Measurements from ENCODE around the gene TGIF2. TPM values are rescaled to one million over a fixed set of nuclear protein-coding genes. Genes with fewer than 3 reads are reported as not detected.

TGIF2 gene
- total and polyA plus RNA-seq, 9 of the 15 experiments (the other 6 are each of a cell fraction or from before 2014, with no cell fraction given), result 6.8 to 27.8 (median 15.7) TPM

DNA sequence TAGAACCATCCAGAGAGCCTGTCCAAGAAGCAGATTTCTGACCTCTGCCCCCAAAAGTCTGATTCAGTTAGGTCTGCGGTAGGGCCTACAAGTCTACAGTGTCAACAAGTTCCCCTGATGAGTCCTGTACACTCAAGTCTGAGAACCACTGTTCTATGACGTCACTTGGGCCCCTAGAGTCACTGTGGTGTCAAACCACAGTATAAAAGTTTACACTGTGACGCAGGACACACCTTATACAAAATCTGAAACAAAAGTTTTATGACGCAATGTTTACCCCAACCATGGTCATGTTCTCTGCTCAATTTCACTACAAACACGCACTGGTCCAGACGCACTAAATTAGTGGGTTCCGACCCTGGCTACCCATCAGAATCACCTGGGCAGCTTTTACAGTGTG, 54.7 kb downstream of the TGIF2 start:
- no peaks in the 10 kb centered on the region for H4K20me1 ChIP-seq (replicated peaks; ENCODE audit: control insufficient read depth, insufficient read depth, low read length)
- CTCF ChIA-PET (ENCODE audit: low intra/inter-chr PET ratio), result no interaction called here
- H3K27me3 ChIP-seq (ENCODE audit: control insufficient read depth in 2 of 2, insufficient read depth in 2 of 2, low read length in 2 of 2), result no peaks in the 10 kb centered on the region; a peak in 1 of 5 replicates
- BruUV-seq (replicated peaks), result no TSS peak
- ATAC-seq (no peak), FAIRE-seq (no peak), DNase-seq (ENCODE audit: extremely low read depth in 1 of 4, low spot score in 3 of 4) (no peak)
- no peak overlapping the region for H2AFZ ChIP-seq (ENCODE audit: low read depth, low read length)
- intact Hi-C loops (cut with micrococcal nuclease) (no loop called here), in situ Hi-C loops (cut with MboI) (no loop called here)
- H3K4me1 ChIP-seq (replicated peaks in 1 of 2; ENCODE audit: control insufficient read depth in 2 of 2, insufficient read depth in 2 of 2, low read length in 2 of 2), result peaks cover 3 to 4% of the 10 kb centered on the region in 2 experiments; a peak in 2 of 5 replicates
- H3K27ac ChIP-seq (ENCODE audit: extremely low read depth, low read depth, low read length), result no peak overlapping the region
- H3K4me2 ChIP-seq (ENCODE audit: insufficient read depth, low read length), result no peak overlapping the region
- H3K9ac ChIP-seq (ENCODE audit: insufficient read depth in 1 of 2, low read depth in 2 of 2, low read length in 2 of 2), result no peak overlapping the region
- no peak overlapping the region for H3K4me3 ChIP-seq
- no peaks in the 10 kb centered on the region for H3K79me2 ChIP-seq (ENCODE audit: control insufficient read depth, insufficient read depth, low read length)
- H3K36me3 ChIP-seq (ENCODE audit: control insufficient read depth, insufficient read depth, low read length), result no peaks in the 10 kb centered on the region
- H3K9me1 ChIP-seq (ENCODE audit: control insufficient read depth, insufficient read depth, low read length), result no peaks in the 10 kb centered on the region
- WGBS (ENCODE audit: insufficient coverage, low coverage, missing lambda C conversion rate), result 72% methylated on average over 7 of the region's 7 CpGs
- H3K9me3 ChIP-seq (replicated peaks; ENCODE audit: control insufficient read depth, insufficient read depth, low read depth, low read length), result no peaks in the 10 kb centered on the region
- POLR2A ChIA-PET, result interaction anchor here (2.2 kb wide), 1 partner anchor 14 kb away, joined by 12 read pairs; no protein-coding TSS in a partner anchor
- no peak for TF ChIP-seq KAT7 (CRISPR knock-in tag; IDR thresholded peaks at IDR 0.05; ENCODE audit: borderline replicate concordance)
- TF ChIP-seq CEBPB (tag; IDR thresholded peaks at IDR 0.05), result peak; percentile 74
- TF ChIP-seq, protein P1, sequence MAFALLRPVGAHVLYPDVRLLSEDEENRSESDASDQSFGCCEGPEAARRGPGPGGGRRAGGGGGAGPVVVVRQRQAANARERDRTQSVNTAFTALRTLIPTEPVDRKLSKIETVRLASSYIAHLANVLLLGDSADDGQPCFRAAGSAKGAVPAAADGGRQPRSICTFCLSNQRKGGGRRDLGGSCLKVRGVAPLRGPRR (CRISPR knock-in tag; IDR thresholded peaks at IDR 0.05), result no peak
- TF ChIP-seq, protein P2, sequence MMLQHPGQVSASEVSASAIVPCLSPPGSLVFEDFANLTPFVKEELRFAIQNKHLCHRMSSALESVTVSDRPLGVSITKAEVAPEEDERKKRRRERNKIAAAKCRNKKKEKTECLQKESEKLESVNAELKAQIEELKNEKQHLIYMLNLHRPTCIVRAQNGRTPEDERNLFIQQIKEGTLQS (IDR thresholded peaks at IDR 0.05), result peak; percentile 51
- TF ChIP-seq, protein P2 (CRISPR knock-in tag; conservative IDR thresholded peaks at IDR 0.05), result no peak
- no peak for TF ChIP-seq ZNF696 (CRISPR knock-in tag; conservative IDR thresholded peaks at IDR 0.05)
- peak; percentile 25; the same call in 1 of the 2 replicates for TF ChIP-seq ATF7 (IDR thresholded peaks at IDR 0.05)
- TF ChIP-seq, protein P3, sequence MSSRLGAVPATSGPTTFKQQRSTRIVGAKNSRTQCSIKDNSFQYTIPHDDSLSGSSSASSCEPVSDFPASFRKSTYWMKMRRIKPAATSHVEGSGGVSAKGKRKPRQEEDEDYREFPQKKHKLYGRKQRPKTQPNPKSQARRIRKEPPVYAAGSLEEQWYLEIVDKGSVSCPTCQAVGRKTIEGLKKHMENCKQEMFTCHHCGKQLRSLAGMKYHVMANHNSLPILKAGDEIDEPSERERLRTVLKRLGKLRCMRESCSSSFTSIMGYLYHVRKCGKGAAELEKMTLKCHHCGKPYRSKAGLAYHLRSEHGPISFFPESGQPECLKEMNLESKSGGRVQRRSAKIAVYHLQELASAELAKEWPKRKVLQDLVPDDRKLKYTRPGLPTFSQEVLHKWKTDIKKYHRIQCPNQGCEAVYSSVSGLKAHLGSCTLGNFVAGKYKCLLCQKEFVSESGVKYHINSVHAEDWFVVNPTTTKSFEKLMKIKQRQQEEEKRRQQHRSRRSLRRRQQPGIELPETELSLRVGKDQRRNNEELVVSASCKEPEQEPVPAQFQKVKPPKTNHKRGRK (tag; IDR thresholded peaks at IDR 0.05), result no peak
- peak; percentile 24; the same call in 1 of the 2 replicates for TF ChIP-seq CREM (IDR thresholded peaks at IDR 0.05; ENCODE audit: low read depth)
- TF ChIP-seq CBX5 (IDR thresholded peaks at IDR 0.05; ENCODE audit: borderline replicate concordance, low read depth), result no peak
- TF ChIP-seq CEBPG (CRISPR knock-in tag; IDR thresholded peaks at IDR 0.05), result no peak
- peak; percentile 50 to 75 for TF ChIP-seq CEBPG (tag; conservative IDR thresholded peaks at IDR 0.05 in 1 of 2, IDR thresholded peaks at IDR 0.05 in 1 of 2)
- TF ChIP-seq, protein P4, sequence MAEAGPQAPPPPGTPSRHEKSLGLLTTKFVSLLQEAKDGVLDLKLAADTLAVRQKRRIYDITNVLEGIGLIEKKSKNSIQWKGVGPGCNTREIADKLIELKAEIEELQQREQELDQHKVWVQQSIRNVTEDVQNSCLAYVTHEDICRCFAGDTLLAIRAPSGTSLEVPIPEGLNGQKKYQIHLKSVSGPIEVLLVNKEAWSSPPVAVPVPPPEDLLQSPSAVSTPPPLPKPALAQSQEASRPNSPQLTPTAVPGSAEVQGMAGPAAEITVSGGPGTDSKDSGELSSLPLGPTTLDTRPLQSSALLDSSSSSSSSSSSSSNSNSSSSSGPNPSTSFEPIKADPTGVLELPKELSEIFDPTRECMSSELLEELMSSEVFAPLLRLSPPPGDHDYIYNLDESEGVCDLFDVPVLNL (CRISPR knock-in tag; IDR thresholded peaks at IDR 0.05; ENCODE audit: low read depth), result no peak
- TF ChIP-seq, protein P5, sequence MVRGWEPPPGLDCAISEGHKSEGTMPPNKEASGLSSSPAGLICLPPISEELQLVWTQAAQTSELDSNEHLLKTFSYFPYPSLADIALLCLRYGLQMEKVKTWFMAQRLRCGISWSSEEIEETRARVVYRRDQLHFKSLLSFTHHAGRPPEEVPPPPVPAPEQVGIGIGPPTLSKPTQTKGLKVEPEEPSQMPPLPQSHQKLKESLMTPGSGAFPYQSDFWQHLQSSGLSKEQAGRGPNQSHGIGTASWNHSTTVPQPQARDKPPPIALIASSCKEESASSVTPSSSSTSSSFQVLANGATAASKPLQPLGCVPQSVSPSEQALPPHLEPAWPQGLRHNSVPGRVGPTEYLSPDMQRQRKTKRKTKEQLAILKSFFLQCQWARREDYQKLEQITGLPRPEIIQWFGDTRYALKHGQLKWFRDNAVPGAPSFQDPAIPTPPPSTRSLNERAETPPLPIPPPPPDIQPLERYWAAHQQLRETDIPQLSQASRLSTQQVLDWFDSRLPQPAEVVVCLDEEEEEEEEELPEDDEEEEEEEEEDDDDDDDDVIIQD (CRISPR knock-in tag; IDR thresholded peaks at IDR 0.05), result no peak
- TF ChIP-seq CBX8 (IDR thresholded peaks at IDR 0.05; ENCODE audit: borderline replicate concordance, extremely low read depth, low read depth, low read length, poor library complexity, severe bottlenecking), result no peak
- no peak for TF ChIP-seq BRD4 (IDR thresholded peaks at IDR 0.05)

Measured in K562 (cell line).